C4-2B (cell line): Measurements from ENCODE around the gene SPACA7.

ENCODE experiments used
- ZFX ChIP-seq: fragments of 450-650 bp; IDR thresholded peaks from 2 replicates; pipeline ENCODE4 v1.6.1; 2017
- TF ChIP-seq, protein P1 (sequence below): fragments of 450-650 bp; conservative IDR thresholded peaks from 2 replicates; pipeline ENCODE4 v1.5.1; 2017; ENCODE audit warnings: mild to moderate bottlenecking

GRCh38 chr13:112443995-112444311, 67.8 kb downstream of the SPACA7 start:
- no peak for TF ChIP-seq ZFX
- TF ChIP-seq, protein P1, sequence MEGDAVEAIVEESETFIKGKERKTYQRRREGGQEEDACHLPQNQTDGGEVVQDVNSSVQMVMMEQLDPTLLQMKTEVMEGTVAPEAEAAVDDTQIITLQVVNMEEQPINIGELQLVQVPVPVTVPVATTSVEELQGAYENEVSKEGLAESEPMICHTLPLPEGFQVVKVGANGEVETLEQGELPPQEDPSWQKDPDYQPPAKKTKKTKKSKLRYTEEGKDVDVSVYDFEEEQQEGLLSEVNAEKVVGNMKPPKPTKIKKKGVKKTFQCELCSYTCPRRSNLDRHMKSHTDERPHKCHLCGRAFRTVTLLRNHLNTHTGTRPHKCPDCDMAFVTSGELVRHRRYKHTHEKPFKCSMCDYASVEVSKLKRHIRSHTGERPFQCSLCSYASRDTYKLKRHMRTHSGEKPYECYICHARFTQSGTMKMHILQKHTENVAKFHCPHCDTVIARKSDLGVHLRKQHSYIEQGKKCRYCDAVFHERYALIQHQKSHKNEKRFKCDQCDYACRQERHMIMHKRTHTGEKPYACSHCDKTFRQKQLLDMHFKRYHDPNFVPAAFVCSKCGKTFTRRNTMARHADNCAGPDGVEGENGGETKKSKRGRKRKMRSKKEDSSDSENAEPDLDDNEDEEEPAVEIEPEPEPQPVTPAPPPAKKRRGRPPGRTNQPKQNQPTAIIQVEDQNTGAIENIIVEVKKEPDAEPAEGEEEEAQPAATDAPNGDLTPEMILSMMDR = peak; percentile 91
